HCT116 (cell line): Measurements from ENCODE around the gene ARL4C. TPM values are rescaled to one million over a fixed set of nuclear protein-coding genes. Genes with fewer than 3 reads are reported as not detected.

ENCODE experiments used
- ATAC-seq: fragments of 200-7000 bp; cut with Tn5 transposase; 2 replicates; pipeline ENCODE4 v1.9.1; 2020; ENCODE audit warnings: mild to moderate bottlenecking, moderate library complexity
- BruUV-seq: library from RNA; stranded (reverse); fragments of 400-500 nt; replicated peaks from 2 replicates; lab custom pipeline; 2021; lab: Mats Ljungman, UMichigan
- CTCF ChIA-PET: fragments of 300-600 bp; sonication (Branson Sonifier 250); formaldehyde crosslinking; loops from one replicate; lab custom pipeline; 2021; ENCODE audit warnings: antibody characterized with exemption; lab: Charles Lee
- POLR2A ChIA-PET: fragments of 300-600, 350-600 bp; sonication (Branson Sonifier 250); formaldehyde crosslinking; loops from one replicate; lab custom pipeline; 2021; ENCODE audit warnings: antibody characterized with exemption; lab: Charles Lee
- RAD21 ChIA-PET, 2 experiments: fragments of 300-600 bp; sonication (Branson Sonifier 250); formaldehyde crosslinking; loops; one replicate each; lab custom pipeline; 2023; ENCODE audit warnings: low total read pairs in 2 of 2; ENCODE audit not compliant: uncharacterized antibody in 2 of 2, unreplicated experiment in 2 of 2, low non-redundant PET in 1 of 2; lab: Charles Lee
- DNase-seq: peaks from one replicate; pipeline ENCODE4 v3.0.0-alpha.2; 2010; ENCODE audit warnings: low read depth, low spot score
- H2AFZ ChIP-seq: fragments of 200-600 bp; shearing (Covaris generic), sonication (generic); 2 replicates; pipeline ENCODE4 v1.6.1; 2017; ENCODE audit warnings: low read depth, mixed run types, mixed read lengths, antibody characterized with exemption, low read length; ENCODE audit not compliant: poor library complexity, severe bottlenecking
- H3K27ac ChIP-seq: 2 replicates; pipeline ENCODE4 v1.5.1; 2012; ENCODE audit warnings: low read depth, low read length
- H3K27me3 ChIP-seq: fragments of 200-600 bp; sonication (generic); 2 replicates; pipeline ENCODE4 v1.6.1; 2016; ENCODE audit warnings: mixed run types, low read length, mixed read lengths; ENCODE audit not compliant: insufficient read depth
- H3K36me3 ChIP-seq, 2 experiments: fragments of 200-500 bp in 1 of 2; fragments of 200-600 bp in 1 of 2; sonication (Bioruptor generic) in 1 of 2; sonication (generic) in 1 of 2; 2 replicates each; pipeline versions ENCODE4 v1.5.1 to v1.6.1; 2014 to 2016; ENCODE audit warnings: low read length in 2 of 2, inconsistent platforms in 1 of 2, mixed read lengths in 1 of 2, mixed run types in 1 of 2; ENCODE audit not compliant: insufficient read depth in 2 of 2, control insufficient read depth in 1 of 2
- H3K4me1 ChIP-seq, 2 experiments: fragments of 200-600 bp in 1 of 2; sonication (generic) in 1 of 2; 2 replicates each; pipeline versions ENCODE4 v1.5.1 to v1.6.1; 2012 to 2017; ENCODE audit warnings: low read length in 2 of 2, inconsistent platforms in 1 of 2, mild to moderate bottlenecking in 1 of 2, mixed read lengths in 1 of 2, mixed run types in 1 of 2, moderate library complexity in 1 of 2; ENCODE audit not compliant: insufficient read depth in 2 of 2, control insufficient read depth in 1 of 2
- H3K4me2 ChIP-seq: fragments of 200-600 bp; sonication (generic); 2 replicates; pipeline ENCODE4 v1.6.1; 2017; ENCODE audit warnings: mixed run types, low read length, mixed read lengths
- H3K4me3 ChIP-seq, 2 experiments: fragments of 200-600 bp in 1 of 2; sonication (generic) in 1 of 2; replicated peaks in 1 of 2; 2 replicates each; pipeline ENCODE4 v1.5.1; 2011 to 2016; ENCODE audit warnings: low read length in 2 of 2, control low read depth in 1 of 2, low read depth in 1 of 2, mild to moderate bottlenecking in 1 of 2, mixed read lengths in 1 of 2, mixed run types in 1 of 2
- H3K79me2 ChIP-seq: fragments of 200-600 bp; sonication (generic); 2 replicates; pipeline ENCODE4 v1.6.1; 2017; ENCODE audit warnings: mild to moderate bottlenecking, mixed run types, low read length, moderate library complexity, mixed read lengths; ENCODE audit not compliant: insufficient read depth
- H3K9ac ChIP-seq: fragments of 200-600 bp; sonication (generic); 2 replicates; pipeline ENCODE4 v1.6.1; 2016; ENCODE audit warnings: low read length, mixed read lengths
- H3K9me2 ChIP-seq: fragments of 200-600 bp; sonication (generic), shearing (Covaris generic); 2 replicates; pipeline ENCODE4 v1.6.1; 2017; ENCODE audit warnings: mixed run types, mild to moderate bottlenecking, moderate library complexity; ENCODE audit not compliant: insufficient read depth
- H3K9me3 ChIP-seq, 2 experiments: fragments of 200-500 bp in 1 of 2; fragments of 200-600 bp in 1 of 2; sonication (Bioruptor generic) in 1 of 2; sonication (generic) in 1 of 2; 2 replicates each; pipeline ENCODE4 v1.6.1; 2014 to 2017; ENCODE audit warnings: low read length in 2 of 2, mixed read lengths in 2 of 2, inconsistent platforms in 1 of 2, low read depth in 1 of 2, mild to moderate bottlenecking in 1 of 2, mixed run types in 1 of 2, moderate library complexity in 1 of 2; ENCODE audit not compliant: control insufficient read depth in 1 of 2, insufficient read depth in 1 of 2
- H4K20me1 ChIP-seq: fragments of 200-600 bp; sonication (generic), shearing (Covaris generic); 2 replicates; pipeline ENCODE4 v1.6.1; 2017; ENCODE audit warnings: mixed run types, mild to moderate bottlenecking, moderate library complexity; ENCODE audit not compliant: insufficient read depth
- ATF3 ChIP-seq: IDR thresholded peaks from 2 replicates; pipeline ENCODE4 v1.6.1; 2012
- CEBPB ChIP-seq: IDR thresholded peaks from 2 replicates; pipeline ENCODE4 v1.6.1; 2012; ENCODE audit warnings: low read depth
- EGR1 ChIP-seq: IDR thresholded peaks from 2 replicates; pipeline ENCODE4 v1.6.1; 2012; ENCODE audit warnings: low read depth
- EZH2phosphoT487 ChIP-seq: fragments of 200-600 bp; IDR thresholded peaks from 2 replicates; pipeline ENCODE4 v1.6.1; 2018; ENCODE audit warnings: antibody characterized with exemption, borderline replicate concordance
- POLR2A ChIP-seq: IDR thresholded peaks from 2 replicates; pipeline ENCODE4 v1.7.0; 2011; ENCODE audit warnings: borderline replicate concordance; ENCODE audit not compliant: insufficient read depth, insufficient read length; ENCODE audit errors: extremely low read depth
- POLR2AphosphoS5 ChIP-seq: IDR thresholded peaks from 2 replicates; pipeline ENCODE4 v1.6.1; 2011; ENCODE audit warnings: mild to moderate bottlenecking, low read depth, low read length, moderate library complexity
- RAD21 ChIP-seq: IDR thresholded peaks from 2 replicates; pipeline ENCODE4 v1.6.1; 2012; ENCODE audit warnings: low read depth, mild to moderate bottlenecking
- SIN3A ChIP-seq: IDR thresholded peaks from 2 replicates; pipeline ENCODE4 v1.6.1; 2012; ENCODE audit warnings: low read depth
- TCF7L2 ChIP-seq: IDR thresholded peaks from 2 replicates; pipeline ENCODE4 v1.7.0; 2011; ENCODE audit warnings: borderline replicate concordance, inconsistent platforms; ENCODE audit not compliant: insufficient read depth, insufficient read length; ENCODE audit errors: extremely low read depth
- YY1 ChIP-seq: IDR thresholded peaks from 2 replicates; pipeline ENCODE4 v1.6.1; 2011; ENCODE audit warnings: low read length, low read depth, moderate library complexity, mild to moderate bottlenecking; ENCODE audit not compliant: insufficient replicate concordance; ENCODE audit errors: extremely low read depth
- ZFX ChIP-seq: fragments of 450-650 bp; IDR thresholded peaks from 2 replicates; pipeline ENCODE4 v1.6.1; 2017
- ZNF274 ChIP-seq: fragments of 200-500 bp; sonication (Bioruptor generic); IDR thresholded peaks from 2 replicates; pipeline ENCODE4 v1.6.1; 2014; ENCODE audit warnings: mild to moderate bottlenecking, low read depth, low read length, inconsistent platforms
- intact Hi-C: fragments of 100-400 bp; cut with micrococcal nuclease; formaldehyde crosslinking; loops from 2 replicates; pipeline ENCODE4 v1.10.0; 2022
- total RNA-seq: library from RNA; stranded (reverse); gene quantifications from one replicate; pipeline ENCODE4 v1.2.1, GENCODE V29; 2021; ENCODE audit not compliant: unreplicated experiment

Gene ARL4C
- total RNA-seq, 1 experiment from 2014 or later = 4.1 TPM

GRCh38 chr2:234481301-234481700 lies 15.6 kb downstream of the ARL4C start (continued):
- TF ChIP-seq EGR1 (no peak), ATF3 (no peak), ZNF274 (no peak), EZH2phosphoT487 (no peak), YY1 (no peak), CEBPB (no peak), POLR2A (no peak)

- CTCF ChIA-PET = no interaction called here
Observed at GRCh38 chr2:234480337-234480736, 16.5 kb downstream of the ARL4C start.

GRCh38 chr2:234479465-234479864 lies 17.4 kb downstream of the ARL4C start:
- ChIA-PET POLR2A (no interaction called here), CTCF (no interaction called here), RAD21 (no interaction called here)
- Histone ChIP-seq H3K4me1 (no peaks in the 10 kb centered on the region), H3K36me3 (no peaks in the 10 kb centered on the region), H3K9me2 (no peaks in the 10 kb centered on the region), H3K4me2 (no peak overlapping the region), H3K9ac (no peak overlapping the region), H3K4me3 (no peak overlapping the region), H3K27me3 (no peaks in the 10 kb centered on the region), H3K79me2 (no peaks in the 10 kb centered on the region), H3K27ac (no peak overlapping the region), H4K20me1 (no peaks in the 10 kb centered on the region), H3K9me3 (no peaks in the 10 kb centered on the region), H2AFZ (no peak overlapping the region)
- intact Hi-C loops = no loop called here
- no TSS peak for BruUV-seq
- no peak for TF ChIP-seq ZFX
- no peak for TF ChIP-seq POLR2AphosphoS5
- DNase-seq = no peak
- ATAC-seq = no peak

More at GRCh38 chr2:234480337-234480736, 16.5 kb downstream of the ARL4C start:
- no peak for ATAC-seq
- ChIA-PET POLR2A (no interaction called here), RAD21 (no interaction called here)
- Histone ChIP-seq H4K20me1 (no peaks in the 10 kb centered on the region), H3K36me3 (no peaks in the 10 kb centered on the region), H2AFZ (no peak overlapping the region), H3K4me3 (no peak overlapping the region), H3K9me2 (no peaks in the 10 kb centered on the region), H3K4me2 (no peak overlapping the region), H3K79me2 (no peaks in the 10 kb centered on the region), H3K9me3 (no peaks in the 10 kb centered on the region), H3K4me1 (no peaks in the 10 kb centered on the region), H3K9ac (no peak overlapping the region), H3K27ac (no peak overlapping the region), H3K27me3 (no peaks in the 10 kb centered on the region)
- intact Hi-C loops = no loop called here
- no peak for TF ChIP-seq RAD21
- TF ChIP-seq SIN3A = no peak
- no peak for TF ChIP-seq TCF7L2
- TF ChIP-seq ZFX = no peak
- no peak for TF ChIP-seq ZNF274
- TF ChIP-seq CEBPB = no peak
- no peak for DNase-seq
- no TSS peak for BruUV-seq
